Measurements from ENCODE around the gene WFDC1. TPM values are rescaled to one million over a fixed set of nuclear protein-coding genes. Genes with fewer than 3 reads are reported as not detected.
A peak's percentile ranks its signal among the peaks of the same experiment; 100 is the strongest.

WFDC1 gene, protein sequence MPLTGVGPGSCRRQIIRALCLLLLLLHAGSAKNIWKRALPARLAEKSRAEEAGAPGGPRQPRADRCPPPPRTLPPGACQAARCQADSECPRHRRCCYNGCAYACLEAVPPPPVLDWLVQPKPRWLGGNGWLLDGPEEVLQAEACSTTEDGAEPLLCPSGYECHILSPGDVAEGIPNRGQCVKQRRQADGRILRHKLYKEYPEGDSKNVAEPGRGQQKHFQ
- 19.9 and 21.0 TPM in 2 replicates for polyA plus RNA-seq (2011; rRNA removed)
- polyA minus RNA-seq (2011; rRNA and poly(A)+ RNA removed) = 8.5 and 9.1 TPM in 2 replicates

DNA sequence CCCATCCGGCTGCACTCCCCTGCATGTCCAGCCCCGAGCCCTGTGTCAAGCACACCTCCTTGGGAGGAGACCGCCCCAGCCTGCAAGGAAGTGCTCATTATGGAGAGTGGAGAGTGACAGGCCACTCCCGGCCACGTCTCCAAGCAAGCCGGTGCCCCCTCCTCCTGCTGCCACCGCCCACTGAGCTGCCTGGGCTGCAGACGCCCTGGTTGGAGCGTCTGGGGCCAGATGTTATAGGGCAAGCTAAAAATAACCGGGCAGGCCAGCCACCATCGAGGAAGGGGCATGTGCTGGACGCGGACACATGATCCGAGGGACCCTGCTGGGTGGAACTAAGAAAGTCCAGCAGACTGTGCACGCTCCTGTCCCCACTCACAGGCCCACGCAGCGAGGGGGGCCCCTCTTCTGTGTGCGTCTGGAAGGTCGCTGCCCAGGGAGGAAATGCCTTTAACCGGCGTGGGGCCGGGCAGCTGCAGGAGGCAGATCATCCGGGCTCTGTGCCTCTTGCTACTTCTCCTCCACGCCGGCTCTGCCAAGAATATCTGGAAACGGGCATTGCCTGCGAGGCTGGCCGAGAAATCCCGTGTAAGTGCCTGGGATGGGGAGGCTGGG is at the start of gene WFDC1:
WFDC1 (plus strand) TSS at position 348 of the 612 bp plus-strand sequence; CDS start at position 442, 94 bp downstream.
- H3K27ac ChIP-seq (ENCODE audit: low read depth, low read length) = peak within 1 kb of the TSS; percentile 52
- TF ChIP-seq, protein P1, sequence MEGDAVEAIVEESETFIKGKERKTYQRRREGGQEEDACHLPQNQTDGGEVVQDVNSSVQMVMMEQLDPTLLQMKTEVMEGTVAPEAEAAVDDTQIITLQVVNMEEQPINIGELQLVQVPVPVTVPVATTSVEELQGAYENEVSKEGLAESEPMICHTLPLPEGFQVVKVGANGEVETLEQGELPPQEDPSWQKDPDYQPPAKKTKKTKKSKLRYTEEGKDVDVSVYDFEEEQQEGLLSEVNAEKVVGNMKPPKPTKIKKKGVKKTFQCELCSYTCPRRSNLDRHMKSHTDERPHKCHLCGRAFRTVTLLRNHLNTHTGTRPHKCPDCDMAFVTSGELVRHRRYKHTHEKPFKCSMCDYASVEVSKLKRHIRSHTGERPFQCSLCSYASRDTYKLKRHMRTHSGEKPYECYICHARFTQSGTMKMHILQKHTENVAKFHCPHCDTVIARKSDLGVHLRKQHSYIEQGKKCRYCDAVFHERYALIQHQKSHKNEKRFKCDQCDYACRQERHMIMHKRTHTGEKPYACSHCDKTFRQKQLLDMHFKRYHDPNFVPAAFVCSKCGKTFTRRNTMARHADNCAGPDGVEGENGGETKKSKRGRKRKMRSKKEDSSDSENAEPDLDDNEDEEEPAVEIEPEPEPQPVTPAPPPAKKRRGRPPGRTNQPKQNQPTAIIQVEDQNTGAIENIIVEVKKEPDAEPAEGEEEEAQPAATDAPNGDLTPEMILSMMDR (IDR thresholded peaks at IDR 0.05; ENCODE audit: low read depth, low read length) = no peak
- CTCF ChIA-PET = interaction anchor here (0.5 kb wide), 1 partner anchor 209 kb away, joined by 3 read pairs; no protein-coding TSS in a partner anchor
- peak within 1 kb of the TSS; percentile 50 for H3K4me3 ChIP-seq (ENCODE audit: low read depth, low read length)
- POLR2A ChIA-PET = no interaction called here
- H3K27me3 ChIP-seq (ENCODE audit: control insufficient read depth, insufficient read depth, low read length) = peaks cover 10% of the 10 kb centered on the region
- H3K9me3 ChIP-seq (ENCODE audit: control insufficient read depth, insufficient read depth, low read length) = no peaks in the 10 kb centered on the region
- DNase-seq (ENCODE audit: low read depth, low spot score) = no peak

DNA sequence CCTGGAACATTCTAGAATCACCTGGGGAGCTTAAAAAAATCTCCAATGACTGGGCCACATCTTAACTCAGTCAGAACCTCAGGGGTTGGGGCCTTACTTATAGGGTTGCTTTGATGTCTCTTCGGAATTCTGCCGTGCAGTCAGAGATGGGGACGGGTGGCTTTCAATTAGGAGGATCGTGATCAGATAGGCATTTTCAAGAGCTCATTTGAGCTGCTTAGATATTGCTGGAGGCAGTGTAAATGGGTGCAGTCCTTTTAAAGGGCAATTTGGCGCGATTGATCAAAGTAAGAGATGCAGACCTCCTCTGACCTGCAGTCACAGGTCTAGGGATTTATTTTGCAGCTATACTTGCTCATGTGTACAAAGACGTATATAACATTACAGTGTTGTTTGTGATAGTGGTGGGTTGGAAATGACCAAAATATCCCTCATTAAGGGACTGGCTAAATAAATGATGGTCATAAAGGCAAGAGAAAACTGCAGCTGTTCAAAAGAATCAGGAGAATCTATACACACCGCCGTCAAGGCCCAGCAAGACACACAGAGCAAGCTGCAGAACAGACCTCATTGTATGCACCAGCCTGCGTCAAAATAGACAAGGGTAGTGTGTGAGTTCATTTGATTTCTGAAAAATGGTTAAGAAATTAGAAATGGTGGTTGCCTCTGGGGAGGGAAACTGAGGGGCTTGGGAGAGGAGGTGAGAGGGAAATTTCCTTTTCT is 48.6 kb upstream of the WFDC1 start:
- H3K9me3 ChIP-seq (ENCODE audit: control insufficient read depth, insufficient read depth, low read length) = peaks cover 7% of the 10 kb centered on the region; the same call in 1 of the 2 replicates
- TF ChIP-seq, protein P1 (IDR thresholded peaks at IDR 0.05; ENCODE audit: low read depth, low read length) = no peak
- no peak overlapping the region for H3K27ac ChIP-seq (ENCODE audit: low read depth, low read length)
- POLR2A ChIA-PET = interaction anchor here (0.6 kb wide), 1 partner anchor 15 kb away, joined by 5 read pairs; no protein-coding TSS in a partner anchor
- H3K4me3 ChIP-seq (ENCODE audit: low read depth, low read length) = no peak overlapping the region
- H3K27me3 ChIP-seq (ENCODE audit: control insufficient read depth, insufficient read depth, low read length) = peaks cover 22% of the 10 kb centered on the region
- DNase-seq (ENCODE audit: low read depth, low spot score) = no peak
- CTCF ChIA-PET = no interaction called here

DNA sequence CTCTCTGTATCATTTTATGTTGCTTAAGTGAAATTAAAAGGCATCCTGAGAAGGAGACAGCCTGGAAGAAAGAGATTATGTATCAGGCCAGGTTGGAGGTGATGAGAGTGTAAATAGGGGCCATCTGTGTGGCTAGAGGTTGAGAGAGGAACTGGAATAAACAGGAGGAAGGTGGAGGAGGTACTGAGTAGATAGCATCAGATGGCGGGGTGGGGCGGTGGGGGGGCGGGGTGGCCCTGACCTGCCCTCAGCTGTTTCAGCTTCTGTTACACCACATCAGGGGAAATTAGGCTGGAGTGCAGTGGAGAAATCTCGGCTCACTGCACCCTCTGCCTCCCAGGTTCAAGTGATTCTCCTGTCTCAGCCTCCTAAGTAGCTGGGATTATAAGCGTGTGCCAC is 48.0 kb upstream of the WFDC1 start:
- CTCF ChIA-PET = no interaction called here
- Histone ChIP-seq H3K9me3 (ENCODE audit: control insufficient read depth, insufficient read depth, low read length) (peaks cover 7% of the 10 kb centered on the region; the same call in 1 of the 2 replicates), H3K4me3 (ENCODE audit: low read depth, low read length) (no peak overlapping the region), H3K27me3 (ENCODE audit: control insufficient read depth, insufficient read depth, low read length) (peaks cover 26% of the 10 kb centered on the region), H3K27ac (ENCODE audit: low read depth, low read length) (no peak overlapping the region)
- no peak for DNase-seq (ENCODE audit: low read depth, low spot score)
- TF ChIP-seq, protein P1 (IDR thresholded peaks at IDR 0.05; ENCODE audit: low read depth, low read length) = no peak
- POLR2A ChIA-PET = interaction anchor here (0.6 kb wide), 1 partner anchor 15 kb away, joined by 5 read pairs; no protein-coding TSS in a partner anchor

DNA sequence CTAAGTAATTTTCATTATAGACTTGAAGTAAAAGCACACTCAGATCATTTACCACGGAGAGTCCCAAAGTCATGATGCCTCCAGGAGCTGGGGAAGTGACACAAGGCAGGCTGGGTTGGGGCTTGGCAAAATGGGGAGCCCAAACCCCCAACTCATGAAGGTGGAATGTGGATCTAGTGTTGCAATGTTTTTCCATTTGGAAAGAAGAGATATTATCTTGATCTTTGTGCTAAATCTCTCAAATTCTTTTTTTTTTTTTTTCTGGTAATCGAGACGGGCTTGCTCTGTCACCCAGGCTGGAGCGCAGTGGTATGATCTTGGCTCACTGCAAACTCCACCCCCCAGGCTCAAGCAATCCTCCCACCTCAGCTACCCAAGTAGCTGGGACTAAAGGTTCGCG is 47.3 kb upstream of the WFDC1 start:
- H3K9me3 ChIP-seq (ENCODE audit: control insufficient read depth, insufficient read depth, low read length) = peaks cover 7% of the 10 kb centered on the region; the same call in 1 of the 2 replicates
- TF ChIP-seq, protein P1 (IDR thresholded peaks at IDR 0.05; ENCODE audit: low read depth, low read length) = no peak
- DNase-seq (ENCODE audit: low read depth, low spot score) = no peak
- ChIA-PET POLR2A (no interaction called here), CTCF (no interaction called here)
- H3K27me3 ChIP-seq (ENCODE audit: control insufficient read depth, insufficient read depth, low read length) = peaks cover 33% of the 10 kb centered on the region
- H3K4me3 ChIP-seq (ENCODE audit: low read depth, low read length) = no peak overlapping the region
- H3K27ac ChIP-seq (ENCODE audit: low read depth, low read length) = no peak overlapping the region

All from AG04450 (cell line).